ENCODE results near the gene TMEM131. TPM values are rescaled to one million over a fixed set of nuclear protein-coding genes. Genes with fewer than 3 reads are reported as not detected.

TMEM131 gene
- total RNA-seq, 6 donors from 2014 or later, result 30.5 to 67.5 (median 39.7) TPM

DNA sequence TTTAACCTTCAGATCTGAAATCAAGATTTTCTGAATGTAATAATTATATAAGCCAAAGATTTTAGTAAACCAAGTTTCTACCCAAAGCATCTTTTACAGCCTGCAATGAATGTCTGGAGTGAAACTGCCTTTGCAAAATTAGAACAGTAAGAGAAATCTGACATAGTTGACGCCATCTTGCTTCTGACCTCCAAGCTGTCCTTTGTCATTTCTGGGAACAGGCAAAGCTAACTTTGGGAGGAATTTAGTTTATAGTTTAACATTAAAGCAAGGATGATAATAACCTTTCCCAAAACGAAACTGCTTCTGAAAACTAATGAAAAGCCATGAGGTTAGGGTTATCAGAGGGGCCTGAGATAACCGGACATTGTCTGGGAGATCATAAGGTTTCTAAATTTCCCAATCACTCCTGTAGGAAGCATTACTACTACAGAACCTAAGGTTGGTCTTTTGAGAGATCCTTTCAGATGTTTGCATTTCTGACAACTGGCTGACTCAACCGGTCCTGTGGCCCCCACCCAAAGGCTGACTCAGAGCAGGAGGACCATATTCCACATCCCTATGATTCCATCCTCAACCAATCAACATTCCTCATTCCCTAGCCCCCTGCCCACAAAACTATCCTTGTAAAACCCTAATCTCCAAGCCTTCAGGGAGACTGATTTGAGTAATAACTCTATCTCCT, 124.5 kb downstream of the TMEM131 start:
- TF ChIP-seq, protein P1, sequence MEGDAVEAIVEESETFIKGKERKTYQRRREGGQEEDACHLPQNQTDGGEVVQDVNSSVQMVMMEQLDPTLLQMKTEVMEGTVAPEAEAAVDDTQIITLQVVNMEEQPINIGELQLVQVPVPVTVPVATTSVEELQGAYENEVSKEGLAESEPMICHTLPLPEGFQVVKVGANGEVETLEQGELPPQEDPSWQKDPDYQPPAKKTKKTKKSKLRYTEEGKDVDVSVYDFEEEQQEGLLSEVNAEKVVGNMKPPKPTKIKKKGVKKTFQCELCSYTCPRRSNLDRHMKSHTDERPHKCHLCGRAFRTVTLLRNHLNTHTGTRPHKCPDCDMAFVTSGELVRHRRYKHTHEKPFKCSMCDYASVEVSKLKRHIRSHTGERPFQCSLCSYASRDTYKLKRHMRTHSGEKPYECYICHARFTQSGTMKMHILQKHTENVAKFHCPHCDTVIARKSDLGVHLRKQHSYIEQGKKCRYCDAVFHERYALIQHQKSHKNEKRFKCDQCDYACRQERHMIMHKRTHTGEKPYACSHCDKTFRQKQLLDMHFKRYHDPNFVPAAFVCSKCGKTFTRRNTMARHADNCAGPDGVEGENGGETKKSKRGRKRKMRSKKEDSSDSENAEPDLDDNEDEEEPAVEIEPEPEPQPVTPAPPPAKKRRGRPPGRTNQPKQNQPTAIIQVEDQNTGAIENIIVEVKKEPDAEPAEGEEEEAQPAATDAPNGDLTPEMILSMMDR (IDR thresholded peaks at IDR 0.05), result no peak
- no peak for TF ChIP-seq POLR2AphosphoS5 (IDR thresholded peaks at IDR 0.05)
- no peak for TF ChIP-seq POLR2A (IDR thresholded peaks at IDR 0.05)
- no peak for TF ChIP-seq EP300 (IDR thresholded peaks at IDR 0.05)
- DNase-seq (no peak), ATAC-seq (ENCODE audit: low FRiP score in 2 of 2) (no peak)
- no peaks in the 10 kb centered on the region for H3K9me3 ChIP-seq
- WGBS, 2 donors, result 80 to 87% methylated on average over 4 of the region's 4 CpGs
- H3K4me3 ChIP-seq, result no peak overlapping the region
- peak overlapping the region in 1 of 4 donors; percentile 53 for H3K27ac ChIP-seq
- H3K4me1 ChIP-seq, result peaks cover 22 to 35% (median 30%) of the 10 kb centered on the region in 4 donors
- H3K36me3 ChIP-seq, result no peaks in the 10 kb centered on the region
- no peaks in the 10 kb centered on the region for H3K27me3 ChIP-seq

DNA sequence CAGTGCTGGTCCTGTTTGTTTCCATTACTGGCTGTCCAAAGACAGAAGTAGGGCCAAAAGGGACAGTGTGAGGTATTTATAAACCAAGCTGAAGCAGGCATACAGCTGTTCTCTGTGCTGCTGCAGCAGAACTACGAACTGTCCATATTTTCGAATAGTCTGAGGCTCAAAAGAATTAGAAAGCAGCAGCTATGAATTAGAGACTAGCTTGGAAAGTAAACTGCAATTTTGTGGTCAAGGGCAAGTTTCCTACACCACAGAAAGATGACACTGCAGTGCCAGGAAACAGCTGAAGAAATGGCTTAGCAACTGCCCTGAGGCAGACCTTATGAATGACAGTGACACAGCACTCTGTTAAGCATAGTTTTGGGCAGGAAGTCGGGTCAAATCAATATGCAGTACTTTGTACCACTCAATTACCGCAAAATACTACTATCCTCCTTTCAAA, 125.3 kb downstream of the TMEM131 start:
- Histone ChIP-seq H3K4me3 (no peak overlapping the region), H3K9me3 (no peaks in the 10 kb centered on the region), H3K36me3 (no peaks in the 10 kb centered on the region), H3K27me3 (no peaks in the 10 kb centered on the region), H3K4me1 (peaks cover 22 to 35% (median 30%) of the 10 kb centered on the region in 4 donors), H3K27ac (peak overlapping the region in 3 of 4 donors; percentile 15 to 53 (median 36))
- DNase-seq, result peak in 1 of 2 donors; percentile 40
- ATAC-seq (ENCODE audit: low FRiP score in 2 of 2), result peak; percentile 62 to 70
- WGBS, 2 donors, result 34 to 45% methylated on average over 4 of the region's 4 CpGs
- TF ChIP-seq, protein P1 (IDR thresholded peaks at IDR 0.05), result peak in 1 of 6 experiments; percentile 7
- TF ChIP-seq EP300 (IDR thresholded peaks at IDR 0.05) (no peak), POLR2AphosphoS5 (IDR thresholded peaks at IDR 0.05) (peak in 1 of 2 donors; percentile 41), POLR2A (IDR thresholded peaks at IDR 0.05) (no peak)

DNA sequence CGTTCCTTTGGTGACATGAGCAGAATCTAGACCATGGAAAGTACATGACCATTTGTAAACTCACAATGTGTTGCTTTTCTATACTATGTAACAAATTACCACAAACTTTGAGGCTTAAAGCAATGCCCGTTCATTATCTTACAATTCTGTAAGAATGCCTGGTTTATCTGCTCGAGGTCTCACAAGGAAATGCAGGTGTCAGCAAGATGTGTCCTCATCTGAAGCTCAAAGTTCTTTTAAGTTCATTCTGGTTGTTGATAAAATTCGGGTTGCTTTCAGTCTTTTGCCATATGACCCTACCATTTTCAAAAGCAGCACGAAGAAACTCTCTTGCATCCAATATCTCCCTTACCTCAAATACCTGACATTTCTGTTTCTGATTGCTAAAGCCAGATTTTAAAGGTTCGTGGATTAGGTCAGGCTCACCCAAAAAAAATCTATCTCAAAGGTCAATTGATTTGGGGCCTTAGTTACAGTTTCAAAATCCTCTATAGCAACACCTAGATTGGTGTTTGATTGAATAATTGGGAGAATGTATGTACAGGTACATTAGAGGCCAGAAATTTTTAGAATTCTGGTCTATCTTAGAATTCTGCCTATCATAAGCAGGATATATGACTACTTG, 125.9 kb downstream of the TMEM131 start:
- Histone ChIP-seq H3K27ac (peak overlapping the region in 3 of 4 donors; percentile 15 to 53 (median 36)), H3K9me3 (no peaks in the 10 kb centered on the region)

DNA sequence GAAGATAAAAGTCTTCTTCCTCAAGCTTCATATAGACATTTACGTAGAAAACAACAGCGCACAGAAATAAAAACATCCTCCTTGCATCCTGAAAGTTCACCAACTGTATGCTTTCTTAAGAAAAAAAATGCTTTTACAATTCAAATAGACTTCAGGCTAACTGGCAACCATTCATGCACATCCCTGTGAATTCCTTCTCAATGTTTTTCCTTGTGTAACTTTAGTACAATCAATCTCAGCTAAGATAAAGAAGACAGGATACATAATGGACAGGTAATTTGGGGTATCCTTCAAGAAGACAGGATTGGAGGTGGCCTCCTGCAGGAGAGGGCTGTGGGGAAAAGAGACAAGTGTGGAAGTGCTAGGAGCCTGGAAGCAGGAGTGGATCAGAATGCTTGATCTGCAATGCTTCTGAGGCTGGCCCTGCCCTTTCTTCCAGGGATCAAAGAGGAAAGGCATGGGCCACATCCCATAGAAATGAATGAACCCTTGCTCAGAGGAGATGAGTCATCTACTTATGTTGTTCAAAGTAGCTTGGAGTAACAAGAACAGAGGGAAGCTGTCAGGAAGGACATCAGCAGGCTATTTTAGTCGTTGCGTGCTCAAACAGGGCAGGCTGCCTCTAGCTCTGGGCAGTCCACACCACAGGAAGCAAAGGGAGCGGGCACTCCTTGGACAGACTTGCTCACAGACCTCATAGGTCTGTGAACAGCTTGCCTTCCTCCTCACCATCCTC, 126.6 kb downstream of the TMEM131 start:
- WGBS, 2 donors, result 60 to 74% methylated on average over 5 of the region's 5 CpGs
- ATAC-seq (ENCODE audit: low FRiP score in 2 of 2) (peak; percentile 65 to 78), DNase-seq (peak in 1 of 2 donors; percentile 43)
- peak in 1 of 2 donors; percentile 21 for TF ChIP-seq POLR2AphosphoS5 (IDR thresholded peaks at IDR 0.05)
- TF ChIP-seq, protein P1 (IDR thresholded peaks at IDR 0.05), result no peak
- Histone ChIP-seq H3K4me1 (peaks cover 22 to 35% (median 30%) of the 10 kb centered on the region in 4 donors), H3K9me3 (no peaks in the 10 kb centered on the region), H3K27ac (peak overlapping the region in 1 of 4 donors; percentile 20), H3K36me3 (no peaks in the 10 kb centered on the region), H3K27me3 (no peaks in the 10 kb centered on the region), H3K4me3 (no peak overlapping the region)

More for the DNA sequence above, 125.9 kb downstream of the TMEM131 start:
- Histone ChIP-seq H3K36me3 (no peaks in the 10 kb centered on the region), H3K4me3 (no peak overlapping the region), H3K27me3 (no peaks in the 10 kb centered on the region), H3K4me1 (peaks cover 22 to 35% (median 30%) of the 10 kb centered on the region in 4 donors)
- no peak for ATAC-seq (ENCODE audit: low FRiP score in 2 of 2)
- TF ChIP-seq EP300 (IDR thresholded peaks at IDR 0.05), result no peak
- TF ChIP-seq, protein P1 (IDR thresholded peaks at IDR 0.05), result no peak
- no peak for TF ChIP-seq POLR2AphosphoS5 (IDR thresholded peaks at IDR 0.05)
- TF ChIP-seq POLR2A (IDR thresholded peaks at IDR 0.05), result no peak
- no peak for DNase-seq
- 71 to 86% methylated on average over 6 of the region's 6 CpGs for WGBS, 2 donors

Measured in upper lobe of left lung (tissue), 6 donors.